Keratinocyte (primary cell): Measurements from ENCODE around the gene SIN3B. TPM values are rescaled to one million over a fixed set of nuclear protein-coding genes. Genes with fewer than 3 reads are reported as not detected.

ENCODE experiments used
- DNase-seq: peaks from one replicate; pipeline ENCODE4 v3.0.0-alpha.2; 2011; ENCODE audit warnings: low read depth, missing footprints, low spot score
- FAIRE-seq: peaks from 2 replicates; lab custom pipeline; 2011; peaks lifted over from hg19 to GRCh38; lab: Jason Lieb, UNC
- H2AFZ ChIP-seq: 2 replicates; pipeline ENCODE4 v1.6.0; 2012; ENCODE audit warnings: low read length, control low read depth, inconsistent platforms; ENCODE audit not compliant: control insufficient read depth
- H3K27ac ChIP-seq: 2 replicates; pipeline ENCODE4 v1.5.1; 2011; ENCODE audit warnings: low read length; ENCODE audit not compliant: control insufficient read depth, insufficient read depth
- H3K27me3 ChIP-seq: 3 replicates; pipeline ENCODE4 v1.6.0; 2011; ENCODE audit warnings: low read length; ENCODE audit not compliant: control insufficient read depth, insufficient read depth; ENCODE audit errors: extremely low read depth
- H3K36me3 ChIP-seq, 2 experiments: 2 replicates in 1 of 2; 3 replicates in 1 of 2; pipeline ENCODE4 v1.5.1; 2011; ENCODE audit warnings: low read length in 2 of 2, mild to moderate bottlenecking in 1 of 2; ENCODE audit not compliant: control insufficient read depth in 2 of 2, insufficient read depth in 2 of 2; ENCODE audit errors: extremely low read depth in 1 of 2
- H3K4me1 ChIP-seq: 3 replicates; pipeline ENCODE4 v1.5.1; 2011; ENCODE audit warnings: low read length; ENCODE audit not compliant: control insufficient read depth, insufficient read depth; ENCODE audit errors: extremely low read depth
- H3K4me2 ChIP-seq: 3 replicates; pipeline ENCODE4 v1.6.0; 2011; ENCODE audit warnings: low read depth, low read length; ENCODE audit not compliant: control insufficient read depth, insufficient read depth; ENCODE audit errors: extremely low read depth
- H3K4me3 ChIP-seq, 3 experiments: fragments of 200-600 bp in 1 of 3; sonication (generic) in 1 of 3; 2 replicates in 2 of 3; 3 replicates in 1 of 3; pipeline ENCODE4 v1.5.1; 2011 to 2016; ENCODE audit warnings: low read length in 3 of 3, mild to moderate bottlenecking in 3 of 3, control low read depth in 2 of 3, inconsistent platforms in 1 of 3, low read depth in 1 of 3, mixed read lengths in 1 of 3, mixed run types in 1 of 3, moderate library complexity in 1 of 3; ENCODE audit not compliant: control insufficient read depth in 2 of 3, insufficient read depth in 2 of 3; ENCODE audit errors: extremely low read depth in 1 of 3
- H3K79me2 ChIP-seq: 2 replicates; pipeline ENCODE4 v1.6.0; 2012; ENCODE audit warnings: low read length; ENCODE audit not compliant: control insufficient read depth, insufficient read depth
- H3K9ac ChIP-seq: 3 replicates; pipeline ENCODE4 v1.6.0; 2011; ENCODE audit warnings: low read length; ENCODE audit not compliant: control insufficient read depth, insufficient read depth; ENCODE audit errors: extremely low read depth
- H3K9me1 ChIP-seq: 3 replicates; pipeline ENCODE4 v1.6.0; 2011; ENCODE audit warnings: low read length; ENCODE audit not compliant: control insufficient read depth, insufficient read depth; ENCODE audit errors: extremely low read depth
- H3K9me3 ChIP-seq: 2 replicates; pipeline ENCODE4 v1.5.1; 2012; ENCODE audit warnings: low read depth, low read length; ENCODE audit not compliant: control insufficient read depth
- H4K20me1 ChIP-seq: 3 replicates; pipeline ENCODE4 v1.6.0; 2011; ENCODE audit warnings: low read length; ENCODE audit not compliant: control insufficient read depth, insufficient read depth; ENCODE audit errors: extremely low read depth
- CTCF ChIP-seq, 3 experiments: IDR thresholded peaks in 1 of 3; conservative IDR thresholded peaks in 1 of 3; optimal IDR thresholded peaks in 1 of 3; 2 replicates in 2 of 3; 3 replicates in 1 of 3; pipeline versions ENCODE3 to v1.5.1; 2011; ENCODE audit warnings: low read length in 3 of 3, mild to moderate bottlenecking in 3 of 3, moderate library complexity in 2 of 3, control low read depth in 1 of 3, inconsistent platforms in 1 of 3; ENCODE audit not compliant: insufficient read depth in 2 of 3; ENCODE audit errors: extremely low read depth in 1 of 3
- EZH2 ChIP-seq: IDR thresholded peaks from one replicate; pipeline ENCODE4 v1.6.1; 2012; ENCODE audit warnings: inconsistent platforms, mild to moderate bottlenecking, low read length, moderate library complexity
- dilution Hi-C: fragments of 300-500 bp; cut with MboI; formaldehyde crosslinking; loops from one replicate; pipeline ENCODE4 v1.7.0; 2020; ENCODE audit warnings: low sequenced_read_pairs; ENCODE audit not compliant: extremely low pct_ligation_motif_present
- polyA plus RNA-seq, 5 experiments: library from polyadenylated mRNA; depleted of rRNA in 3 of 5; stranded (reverse) in 3 of 5; stranded (forward) in 1 of 5; unstranded in 1 of 5; fragments of >200 nt; gene quantifications; 1 replicate in 1 of 5; 2 replicates in 3 of 5; 3 replicates in 1 of 5; pipeline versions ENCODE4 v1.2.1 to v1.2.3, GENCODE V29; 2011 to 2012; ENCODE audit warnings: missing spikeins in 2 of 5, low read depth in 1 of 5, low replicate concordance in 1 of 5

SIN3B gene
- polyA plus RNA-seq, 1 donor (not counting 4 experiments of a cell fraction or from before 2014, with no cell fraction given): 30.9 TPM

GRCh38 chr19:16782719-16783118, 46.5 kb upstream of the SIN3B start:
- DNase-seq (no peak), FAIRE-seq (no peak)
- H4K20me1 ChIP-seq: no peaks in the 10 kb centered on the region

GRCh38 chr19:16788479-16788878, 40.7 kb upstream of the SIN3B start:
- DNase-seq (no peak), FAIRE-seq (no peak)
- dilution Hi-C loops: no loop called here
- no peaks in the 10 kb centered on the region for H3K9me1 ChIP-seq
- H2AFZ ChIP-seq: no peak overlapping the region
- no peaks in the 10 kb centered on the region for H3K4me1 ChIP-seq
- H3K36me3 ChIP-seq: no peaks in the 10 kb centered on the region
- no peak overlapping the region for H3K4me3 ChIP-seq
- no peak overlapping the region for H3K9ac ChIP-seq
- no peaks in the 10 kb centered on the region for H3K79me2 ChIP-seq
- no peaks in the 10 kb centered on the region for H3K27me3 ChIP-seq
- TF ChIP-seq EZH2 (no peak), CTCF (optimal IDR thresholded peaks at IDR 0.05 in 1 of 3, IDR thresholded peaks at IDR 0.05 in 1 of 3, conservative IDR thresholded peaks at IDR 0.05 in 1 of 3; ENCODE audit: extremely low read depth in 1 of 3, insufficient read depth in 2 of 3, low read length in 3 of 3) (no peak)
- H3K9me3 ChIP-seq: peaks cover 4% of the 10 kb centered on the region
- no peak overlapping the region for H3K4me2 ChIP-seq
- H4K20me1 ChIP-seq: no peaks in the 10 kb centered on the region
- no peak overlapping the region for H3K27ac ChIP-seq

More at GRCh38 chr19:16782719-16783118, 46.5 kb upstream of the SIN3B start:
- no peaks in the 10 kb centered on the region for H3K27me3 ChIP-seq
- H3K36me3 ChIP-seq: no peaks in the 10 kb centered on the region
- no peaks in the 10 kb centered on the region for H3K4me1 ChIP-seq
- no peak overlapping the region for H3K27ac ChIP-seq
- H3K79me2 ChIP-seq: no peaks in the 10 kb centered on the region
- dilution Hi-C loops: no loop called here
- no peak overlapping the region for H3K9ac ChIP-seq
- no peaks in the 10 kb centered on the region for H3K9me3 ChIP-seq
- peaks cover 2% of the 10 kb centered on the region for H3K9me1 ChIP-seq
- H3K4me3 ChIP-seq: no peak overlapping the region
- TF ChIP-seq EZH2 (no peak), CTCF (optimal IDR thresholded peaks at IDR 0.05 in 1 of 3, IDR thresholded peaks at IDR 0.05 in 1 of 3, conservative IDR thresholded peaks at IDR 0.05 in 1 of 3; ENCODE audit: extremely low read depth in 1 of 3, insufficient read depth in 2 of 3, low read length in 3 of 3) (no peak)
- H3K4me2 ChIP-seq: no peak overlapping the region
- no peak overlapping the region for H2AFZ ChIP-seq
